Thoracic aorta (tissue), 2 donors: ENCODE results near the gene EGR2. TPM values are rescaled to one million over a fixed set of nuclear protein-coding genes. Genes with fewer than 3 reads are reported as not detected.

Experiments
- ATAC-seq: fragments of 150-250 bp; one replicate; pipeline ENCODE4 v1.8.0; 2017; ENCODE audit warnings: low read depth; ENCODE audit not compliant: insufficient number of reproducible peaks, low FRiP score
- DNase-seq: peaks from one replicate; pipeline ENCODE4 v3.0.0-alpha.2; 2020; ENCODE audit warnings: low spot score
- H3K27ac ChIP-seq, 2 donors: fragments of 200-600 bp; sonication (generic); 1 replicate in 1 of 2; 2 replicates in 1 of 2; pipeline ENCODE4 v1.5.1; 2016; ENCODE audit warnings: mild to moderate bottlenecking in 2 of 2, moderate library complexity in 2 of 2
- H3K27me3 ChIP-seq: fragments of 200-600 bp; sonication (generic); replicated peaks from 2 replicates; pipeline ENCODE4 v1.6.0; 2016; ENCODE audit warnings: mild to moderate bottlenecking; ENCODE audit not compliant: insufficient read depth
- H3K36me3 ChIP-seq: fragments of 200-600 bp; sonication (generic); one replicate; pipeline ENCODE4 v1.5.1; 2016
- H3K4me1 ChIP-seq, 2 donors: fragments of 200-600 bp; sonication (generic); 1 replicate in 1 of 2; 2 replicates in 1 of 2; pipeline versions ENCODE4 v1.5.1 to v1.6.0; 2016; ENCODE audit warnings: low read depth in 2 of 2, mild to moderate bottlenecking in 1 of 2; ENCODE audit not compliant: control insufficient read depth in 1 of 2
- H3K4me3 ChIP-seq: fragments of 200-600 bp; sonication (generic); 2 replicates; pipeline ENCODE4 v1.5.1; 2016; ENCODE audit warnings: mild to moderate bottlenecking
- H3K9me3 ChIP-seq: fragments of 200-600 bp; sonication (generic); 2 replicates; pipeline ENCODE4 v1.5.1; 2016
- total RNA-seq, 2 donors: library from RNA; depleted of rRNA; stranded (reverse); fragments of >200 nt; gene quantifications; one replicate each; pipeline versions ENCODE4 v1.1.0 to v1.2.3, GENCODE V29; 2016
- TF ChIP-seq, protein P1 (sequence below): fragments of 200-600 bp; sonication (generic); IDR thresholded peaks from one replicate; pipeline ENCODE4 v1.5.1; 2019; ENCODE audit warnings: antibody characterized with exemption

Gene EGR2
- total RNA-seq, 2 donors from 2014 or later: 0.95 to 3.3 TPM

- TF ChIP-seq, protein P1, sequence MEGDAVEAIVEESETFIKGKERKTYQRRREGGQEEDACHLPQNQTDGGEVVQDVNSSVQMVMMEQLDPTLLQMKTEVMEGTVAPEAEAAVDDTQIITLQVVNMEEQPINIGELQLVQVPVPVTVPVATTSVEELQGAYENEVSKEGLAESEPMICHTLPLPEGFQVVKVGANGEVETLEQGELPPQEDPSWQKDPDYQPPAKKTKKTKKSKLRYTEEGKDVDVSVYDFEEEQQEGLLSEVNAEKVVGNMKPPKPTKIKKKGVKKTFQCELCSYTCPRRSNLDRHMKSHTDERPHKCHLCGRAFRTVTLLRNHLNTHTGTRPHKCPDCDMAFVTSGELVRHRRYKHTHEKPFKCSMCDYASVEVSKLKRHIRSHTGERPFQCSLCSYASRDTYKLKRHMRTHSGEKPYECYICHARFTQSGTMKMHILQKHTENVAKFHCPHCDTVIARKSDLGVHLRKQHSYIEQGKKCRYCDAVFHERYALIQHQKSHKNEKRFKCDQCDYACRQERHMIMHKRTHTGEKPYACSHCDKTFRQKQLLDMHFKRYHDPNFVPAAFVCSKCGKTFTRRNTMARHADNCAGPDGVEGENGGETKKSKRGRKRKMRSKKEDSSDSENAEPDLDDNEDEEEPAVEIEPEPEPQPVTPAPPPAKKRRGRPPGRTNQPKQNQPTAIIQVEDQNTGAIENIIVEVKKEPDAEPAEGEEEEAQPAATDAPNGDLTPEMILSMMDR: no peak
- no peaks in the 10 kb centered on the region for H3K9me3 ChIP-seq
- no peak overlapping the region for H3K4me3 ChIP-seq
- H3K4me1 ChIP-seq: no peaks in the 10 kb centered on the region
- no peaks in the 10 kb centered on the region for H3K36me3 ChIP-seq
- H3K27me3 ChIP-seq: no peaks in the 10 kb centered on the region
- no peak for ATAC-seq
- no peak for DNase-seq
- no peak overlapping the region for H3K27ac ChIP-seq
Observed at GRCh38 chr10:62769574-62770242, 46.5 kb downstream of the EGR2 start.

GRCh38 chr10:62766386-62766785 is 49.8 kb downstream of the EGR2 start:
- no peak for ATAC-seq
- no peaks in the 10 kb centered on the region for H3K4me1 ChIP-seq
- H3K36me3 ChIP-seq: no peaks in the 10 kb centered on the region
- no peaks in the 10 kb centered on the region for H3K27me3 ChIP-seq
- no peak overlapping the region for H3K4me3 ChIP-seq
- no peak overlapping the region for H3K27ac ChIP-seq
- no peaks in the 10 kb centered on the region for H3K9me3 ChIP-seq
- DNase-seq: no peak
- TF ChIP-seq, protein P1: no peak

- DNase-seq (no peak), ATAC-seq (no peak)
- Histone ChIP-seq H3K9me3 (no peaks in the 10 kb centered on the region), H3K4me1 (no peaks in the 10 kb centered on the region), H3K36me3 (no peaks in the 10 kb centered on the region), H3K4me3 (no peak overlapping the region), H3K27me3 (no peaks in the 10 kb centered on the region), H3K27ac (no peak overlapping the region)
- TF ChIP-seq, protein P1: no peak
Observed at GRCh38 chr10:62765726-62766125, 50.4 kb downstream of the EGR2 start.

DNA sequence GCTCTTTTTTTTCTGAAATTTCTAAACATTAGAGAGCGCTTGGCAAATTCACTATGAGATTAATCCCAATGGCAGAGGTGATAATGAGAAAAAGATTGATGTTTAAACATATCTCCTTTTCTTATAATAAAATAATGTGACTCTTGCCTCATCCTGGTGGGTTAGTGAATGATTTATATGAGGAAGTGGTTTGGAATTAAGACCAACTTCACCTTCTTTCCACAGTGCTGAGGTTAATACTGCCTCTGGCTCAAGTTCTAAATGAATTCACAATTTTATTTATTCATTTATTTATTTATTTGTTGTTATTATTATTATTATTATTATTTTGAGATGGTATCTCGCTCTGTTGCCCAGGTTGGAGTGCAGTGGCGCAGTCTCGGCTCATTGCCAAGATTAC is 52.2 kb downstream of the EGR2 start:
- Histone ChIP-seq H3K36me3 (no peaks in the 10 kb centered on the region), H3K9me3 (no peaks in the 10 kb centered on the region), H3K4me1 (no peaks in the 10 kb centered on the region), H3K27ac (no peak overlapping the region), H3K4me3 (no peak overlapping the region), H3K27me3 (no peaks in the 10 kb centered on the region)
- TF ChIP-seq, protein P1: no peak
- DNase-seq (no peak), ATAC-seq (no peak)

DNA sequence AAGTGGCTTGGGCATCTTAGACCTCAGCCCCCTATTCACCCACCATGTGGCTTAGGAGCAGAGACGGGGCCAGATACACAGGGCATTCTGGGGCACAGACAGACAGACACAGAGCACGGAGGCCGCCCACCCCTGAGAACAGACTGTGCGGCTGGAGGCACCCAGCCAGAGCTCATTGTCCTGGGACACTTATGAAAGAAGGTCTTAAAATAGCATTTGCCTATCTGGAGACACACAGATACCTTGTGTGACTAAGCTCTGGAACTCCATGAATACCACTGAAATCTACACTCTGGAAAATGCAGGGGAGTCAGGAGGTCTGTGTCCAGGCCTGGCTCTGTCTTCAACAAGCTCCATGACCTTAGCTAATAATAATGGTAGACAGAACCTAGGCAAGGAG is 53.0 kb downstream of the EGR2 start:
- H3K9me3 ChIP-seq: no peaks in the 10 kb centered on the region
- no peak for ATAC-seq

More for the DNA sequence above, 53.0 kb downstream of the EGR2 start:
- H3K27ac ChIP-seq: no peak overlapping the region
- TF ChIP-seq, protein P1: no peak
- H3K4me1 ChIP-seq: no peaks in the 10 kb centered on the region
- no peaks in the 10 kb centered on the region for H3K36me3 ChIP-seq
- H3K27me3 ChIP-seq: no peaks in the 10 kb centered on the region
- DNase-seq: no peak
- H3K4me3 ChIP-seq: no peak overlapping the region

Other genes starting within 250 kb of the EGR2 start
- 10 to 100 TPM; 15.8 to 22.8 TPM for gene ADO, start 11.6 kb downstream of the EGR2 start, total RNA-seq